Neural progenitor cell (in vitro differentiated cells): ENCODE results near the gene RPLP1.

Source experiments
- EZH2 ChIP-seq: fragments of 200-600 bp; sonication (generic); IDR thresholded peaks from 2 replicates; pipeline ENCODE4 v1.6.1; 2017; ENCODE audit warnings: antibody characterized with exemption, mild to moderate bottlenecking, moderate library complexity
- TF ChIP-seq, protein P1 (sequence below): fragments of 200-600 bp; sonication (generic); IDR thresholded peaks from 2 replicates; pipeline ENCODE4 v1.5.1; 2017; ENCODE audit warnings: antibody characterized with exemption, mild to moderate bottlenecking

DNA sequence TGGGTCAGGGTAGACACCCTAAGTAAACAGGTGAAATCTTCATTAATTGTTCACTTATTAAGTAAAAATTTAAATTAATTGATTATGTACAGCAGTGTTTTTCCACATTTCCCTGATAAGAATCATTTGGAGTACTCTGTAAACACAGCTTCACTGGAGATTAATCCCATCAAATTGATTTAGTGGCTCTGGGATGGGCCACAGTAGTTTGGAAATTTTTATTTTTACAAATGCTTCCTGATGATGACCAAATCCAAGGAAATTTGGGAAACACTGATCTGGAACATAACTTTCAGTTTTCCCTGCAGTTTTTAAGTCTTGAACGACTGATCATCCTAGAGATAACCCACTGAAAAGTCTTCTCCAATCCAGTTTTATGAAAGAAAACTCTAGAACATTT is 18.8 kb upstream of the RPLP1 start:
- TF ChIP-seq, protein P1, sequence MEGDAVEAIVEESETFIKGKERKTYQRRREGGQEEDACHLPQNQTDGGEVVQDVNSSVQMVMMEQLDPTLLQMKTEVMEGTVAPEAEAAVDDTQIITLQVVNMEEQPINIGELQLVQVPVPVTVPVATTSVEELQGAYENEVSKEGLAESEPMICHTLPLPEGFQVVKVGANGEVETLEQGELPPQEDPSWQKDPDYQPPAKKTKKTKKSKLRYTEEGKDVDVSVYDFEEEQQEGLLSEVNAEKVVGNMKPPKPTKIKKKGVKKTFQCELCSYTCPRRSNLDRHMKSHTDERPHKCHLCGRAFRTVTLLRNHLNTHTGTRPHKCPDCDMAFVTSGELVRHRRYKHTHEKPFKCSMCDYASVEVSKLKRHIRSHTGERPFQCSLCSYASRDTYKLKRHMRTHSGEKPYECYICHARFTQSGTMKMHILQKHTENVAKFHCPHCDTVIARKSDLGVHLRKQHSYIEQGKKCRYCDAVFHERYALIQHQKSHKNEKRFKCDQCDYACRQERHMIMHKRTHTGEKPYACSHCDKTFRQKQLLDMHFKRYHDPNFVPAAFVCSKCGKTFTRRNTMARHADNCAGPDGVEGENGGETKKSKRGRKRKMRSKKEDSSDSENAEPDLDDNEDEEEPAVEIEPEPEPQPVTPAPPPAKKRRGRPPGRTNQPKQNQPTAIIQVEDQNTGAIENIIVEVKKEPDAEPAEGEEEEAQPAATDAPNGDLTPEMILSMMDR: no peak
- TF ChIP-seq EZH2: no peak
